Thyroid gland (tissue), 4 donors: Measurements from ENCODE around the gene PHOX2B.

Source experiments
- CTCF ChIP-seq, 6 experiments: fragments of 200-600 bp in 3 of 6; fragments of 450-650 bp in 3 of 6; sonication (generic) in 3 of 6; IDR thresholded peaks; one replicate each; pipeline ENCODE4 v1.5.1; 2016 to 2019; ENCODE audit warnings: antibody characterized with exemption in 6 of 6, mild to moderate bottlenecking in 2 of 6, inconsistent platforms in 1 of 6, moderate library complexity in 1 of 6
- POLR2A ChIP-seq, 2 donors: fragments of 450-650 bp; IDR thresholded peaks; one replicate each; pipeline ENCODE4 v1.6.1; 2017; ENCODE audit warnings: antibody characterized with exemption in 2 of 2, mild to moderate bottlenecking in 2 of 2, moderate library complexity in 1 of 2

DNA sequence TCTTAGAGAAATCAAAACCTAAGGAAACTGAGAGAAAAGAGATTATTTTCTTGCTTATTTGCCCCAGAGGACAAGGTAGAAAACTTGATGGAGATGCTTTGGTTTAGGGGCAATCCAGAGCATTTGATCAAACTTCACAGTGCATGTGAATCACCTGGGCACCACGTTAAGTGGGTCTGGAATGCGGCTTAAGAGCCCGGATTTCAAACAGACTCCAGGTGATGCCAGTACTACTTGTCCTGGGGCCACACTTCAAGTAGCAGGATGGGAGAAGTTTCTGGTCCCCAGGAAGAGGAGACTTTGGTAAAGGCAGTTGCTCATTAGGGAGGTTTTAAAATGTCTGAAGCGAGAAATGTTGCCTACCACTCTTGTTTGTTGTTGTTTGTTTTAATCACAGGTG is 51.8 kb downstream of the PHOX2B start:
- TF ChIP-seq CTCF (IDR thresholded peaks at IDR 0.05) (no peak), POLR2A (IDR thresholded peaks at IDR 0.05) (no peak)
